ENCODE data around the gene PRX. TPM values are rescaled to one million over a fixed set of nuclear protein-coding genes. Genes with fewer than 3 reads are reported as not detected.

PRX gene
- total RNA-seq, 1 donor: 2.0 TPM

GRCh38 chr19:40398417-40399131 is 14.6 kb downstream of the PRX start:
- no peak for TF ChIP-seq CTCF (IDR thresholded peaks at IDR 0.05; ENCODE audit: insufficient read depth, low read length)
- H3K4me3 ChIP-seq (ENCODE audit: low read depth, low read length): no peak overlapping the region
- no peak for DNase-seq (ENCODE audit: low read depth)

- no peak for DNase-seq (ENCODE audit: low read depth)
- no peak for TF ChIP-seq CTCF (IDR thresholded peaks at IDR 0.05; ENCODE audit: insufficient read depth, low read length)
- H3K4me3 ChIP-seq (ENCODE audit: low read depth, low read length): no peak overlapping the region
These were observed 15.6 kb downstream of the PRX start for GRCh38 chr19:40397568-40397906.

- no peak overlapping the region for H3K4me3 ChIP-seq (ENCODE audit: low read depth, low read length)
- no peak for DNase-seq (ENCODE audit: low read depth)
- no peak for TF ChIP-seq CTCF (IDR thresholded peaks at IDR 0.05; ENCODE audit: insufficient read depth, low read length)
These were observed 16.2 kb downstream of the PRX start for GRCh38 chr19:40396886-40397567.

- no peak for TF ChIP-seq CTCF (IDR thresholded peaks at IDR 0.05; ENCODE audit: insufficient read depth, low read length)
- no peak for DNase-seq (ENCODE audit: low read depth)
These were observed 17.2 kb downstream of the PRX start for GRCh38 chr19:40395956-40396355.

DNA sequence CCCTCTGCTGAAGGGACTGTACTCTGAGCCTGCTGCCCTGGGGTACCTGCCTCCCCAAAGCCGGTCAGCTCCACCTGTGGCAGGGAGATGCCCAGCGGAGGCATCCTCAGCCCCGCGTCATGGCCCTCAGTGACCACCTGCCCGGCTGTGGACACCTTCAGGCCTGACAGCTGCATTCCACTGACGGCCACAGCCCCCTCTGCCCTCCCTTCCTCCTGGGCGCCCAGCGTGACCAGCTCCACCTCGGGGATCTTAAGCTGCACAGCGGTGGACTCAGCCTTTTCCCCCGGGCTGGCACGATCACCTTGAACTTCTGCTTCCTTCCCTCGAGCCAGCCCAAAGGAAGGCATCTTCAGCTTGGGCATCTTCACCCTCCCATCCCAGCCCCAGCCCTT is 18.4 kb downstream of the PRX start:
- H3K4me3 ChIP-seq (ENCODE audit: low read depth, low read length): no peak overlapping the region
- no peak for DNase-seq (ENCODE audit: low read depth)
- TF ChIP-seq CTCF (IDR thresholded peaks at IDR 0.05; ENCODE audit: insufficient read depth, low read length): no peak

More at GRCh38 chr19:40395956-40396355, 17.2 kb downstream of the PRX start:
- H3K4me3 ChIP-seq (ENCODE audit: low read depth, low read length): no peak overlapping the region

DNA sequence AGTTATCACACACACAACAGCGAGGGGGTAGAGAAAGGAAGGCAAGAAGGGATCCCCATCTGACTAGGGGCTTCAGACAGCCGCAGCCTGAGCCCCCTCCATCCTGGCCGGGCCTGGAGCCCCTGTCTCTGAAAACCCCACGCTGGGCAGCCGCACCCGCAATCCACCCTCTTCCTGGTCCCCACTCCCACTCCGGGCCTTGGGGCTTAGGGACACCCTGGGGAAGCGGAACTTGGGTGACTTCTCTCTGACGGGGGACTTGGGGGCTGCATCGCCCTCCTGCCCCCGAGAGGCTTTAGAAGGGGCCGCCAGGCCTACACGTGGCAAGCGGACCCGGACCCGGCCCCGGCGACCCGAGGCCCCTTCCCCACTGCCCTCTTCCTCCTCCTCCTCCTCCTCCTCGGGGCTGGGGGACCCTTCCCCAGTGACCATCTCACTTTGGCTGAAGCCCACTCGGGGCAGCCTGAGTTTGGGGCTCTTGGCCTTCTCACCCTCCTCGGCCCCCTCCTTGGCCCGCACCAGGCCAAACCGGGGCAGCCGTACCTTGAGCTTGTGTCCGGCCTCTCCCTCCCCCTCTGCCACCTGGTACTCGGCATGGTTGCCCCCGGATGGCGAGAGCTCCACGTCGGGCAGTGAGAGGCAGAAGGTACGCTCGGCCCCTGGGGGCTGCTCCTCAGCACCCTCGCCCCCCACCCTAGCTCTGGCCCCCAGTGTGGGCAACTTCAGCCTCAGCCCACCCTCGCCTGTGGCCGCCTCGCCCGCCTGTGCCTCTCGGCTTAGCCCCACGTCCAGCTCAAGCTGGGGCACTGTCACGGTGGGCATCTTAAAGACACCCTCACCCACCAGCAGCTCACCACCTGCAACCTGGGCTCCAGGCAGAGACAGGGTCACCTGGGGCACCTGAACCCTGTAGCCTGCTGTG is 19.0 kb downstream of the PRX start:
- TF ChIP-seq CTCF (IDR thresholded peaks at IDR 0.05; ENCODE audit: insufficient read depth, low read length): no peak
- no peak overlapping the region for H3K4me3 ChIP-seq (ENCODE audit: low read depth, low read length)
- DNase-seq (ENCODE audit: low read depth): no peak

Measured in fibroblast of the aortic adventitia (primary cell).